Urinary bladder (tissue), 4 donors: ENCODE data around the gene TAS2R41. TPM values are rescaled to one million over a fixed set of nuclear protein-coding genes. Genes with fewer than 3 reads are reported as not detected.
"Not testable (repeated sequence)": the region's sequence is repeated elsewhere in the genome, so short reads cannot be mapped to it uniquely, and the experiment has no call there.

Source experiments
- DNase-seq: peaks from one replicate; pipeline ENCODE4 v3.0.0-alpha.2; 2015; ENCODE audit errors: extremely low spot score
- H3K27ac ChIP-seq: one replicate; pipeline ENCODE4 v1.5.1; 2013; ENCODE audit warnings: low read depth, mild to moderate bottlenecking, moderate library complexity
- H3K36me3 ChIP-seq: one replicate; pipeline ENCODE4 v1.6.1; 2013; ENCODE audit warnings: mild to moderate bottlenecking, moderate library complexity; ENCODE audit not compliant: insufficient read depth
- H3K4me1 ChIP-seq: one replicate; pipeline ENCODE4 v1.6.1; 2013; ENCODE audit warnings: mild to moderate bottlenecking, moderate library complexity; ENCODE audit not compliant: insufficient read depth
- H3K4me3 ChIP-seq: one replicate; pipeline ENCODE4 v1.5.1; 2013; ENCODE audit warnings: low read depth, low read length
- WGBS: extraction: QIAGEN DNeasy Blood & Tissue Kit; methylation state at CpG from one replicate; pipeline ENCODE4 v1.1.7; 2013; 5-methylcytosine and 5-hydroxymethylcytosine counted together
- polyA plus RNA-seq: library from polyadenylated mRNA; stranded (reverse); fragments of 200-250 nt; gene quantifications from one replicate; pipeline ENCODE4 v1.2.3, GENCODE V29; 2013
- total RNA-seq: library from RNA; depleted of rRNA; stranded (reverse); fragments of >200 nt; gene quantifications from one replicate; pipeline ENCODE4 v1.2.3, GENCODE V29; 2014
- donor health status: healthy with polysubstance abuse.
- donor health status: healthy.

The TAS2R41 gene
- total and polyA plus RNA-seq, 2 donors: not detected

GRCh38 chr7:143507534-143508055 lies 29.9 kb downstream of the TAS2R41 start:
- Histone ChIP-seq H3K36me3 (no peaks in the 10 kb centered on the region), H3K4me3 (no peak overlapping the region), H3K4me1 (no peaks in the 10 kb centered on the region), H3K27ac (no peak overlapping the region)
- 83% methylated on average over 5 of the region's 5 CpGs for WGBS
- no peak for DNase-seq

- Histone ChIP-seq H3K4me3 (no peak overlapping the region), H3K27ac (no peak overlapping the region), H3K4me1 (no peaks in the 10 kb centered on the region), H3K36me3 (no peaks in the 10 kb centered on the region)
- WGBS: 70% methylated on average over 65 of the region's 65 CpGs
- DNase-seq: no peak
These were observed 33.4 kb downstream of the TAS2R41 start for GRCh38 chr7:143510854-143511592.

- 87% methylated on average over 23 of the region's 23 CpGs for WGBS
- Histone ChIP-seq H3K4me3 (no peak overlapping the region), H3K4me1 (no peaks in the 10 kb centered on the region), H3K27ac (no peak overlapping the region), H3K36me3 (no peaks in the 10 kb centered on the region)
- no peak for DNase-seq
These were observed 33.9 kb downstream of the TAS2R41 start for GRCh38 chr7:143511593-143512047.

GRCh38 chr7:143512488-143513340 lies 35.0 kb downstream of the TAS2R41 start:
- Histone ChIP-seq H3K27ac (no peak overlapping the region), H3K36me3 (no peaks in the 10 kb centered on the region), H3K4me3 (no peak overlapping the region), H3K4me1 (no peaks in the 10 kb centered on the region)
- 75% methylated on average over 8 of the region's 8 CpGs for WGBS
- no peak for DNase-seq

GRCh38 chr7:143514487-143514886 lies 36.8 kb downstream of the TAS2R41 start:
- Histone ChIP-seq H3K36me3 (no peaks in the 10 kb centered on the region), H3K4me1 (no peaks in the 10 kb centered on the region), H3K27ac (no peak overlapping the region), H3K4me3 (no peak overlapping the region)
- 63% methylated on average over 2 of the region's 2 CpGs for WGBS
- DNase-seq: no peak

- H3K36me3 ChIP-seq: no peaks in the 10 kb centered on the region
- no peak overlapping the region for H3K27ac ChIP-seq
- no peaks in the 10 kb centered on the region for H3K4me1 ChIP-seq
- H3K4me3 ChIP-seq: no peak overlapping the region
- no peak for DNase-seq
- WGBS: 41% methylated on average over 3 of the region's 3 CpGs
These were observed 37.5 kb downstream of the TAS2R41 start for GRCh38 chr7:143514995-143515735.

GRCh38 chr7:143516981-143517380 lies 39.3 kb downstream of the TAS2R41 start:
- Histone ChIP-seq H3K4me1 (no peaks in the 10 kb centered on the region), H3K4me3 (no peak overlapping the region)
- 64% methylated on average over 2 of the region's 2 CpGs for whole genome bisulfite sequencing

GRCh38 chr7:143518521-143518920 lies 40.8 kb downstream of the TAS2R41 start:
- no peaks in the 10 kb centered on the region for H3K4me1 ChIP-seq
- 52% methylated on average over 4 of the region's 4 CpGs for WGBS
- no peak for DNase-seq

More at GRCh38 chr7:143516981-143517380, 39.3 kb downstream of the TAS2R41 start:
- no peak for DNase-seq
- no peak overlapping the region for H3K27ac ChIP-seq
- no peaks in the 10 kb centered on the region for H3K36me3 ChIP-seq

GRCh38 chr7:143518941-143519340 lies 41.3 kb downstream of the TAS2R41 start:
- no peak for DNase-seq
- WGBS: 94% methylated on average over 11 of the region's 11 CpGs
- Histone ChIP-seq H3K36me3 (no peaks in the 10 kb centered on the region), H3K4me3 (no peak overlapping the region), H3K4me1 (no peaks in the 10 kb centered on the region), H3K27ac (no peak overlapping the region)

More at GRCh38 chr7:143518521-143518920, 40.8 kb downstream of the TAS2R41 start:
- H3K27ac ChIP-seq: no peak overlapping the region
- no peak overlapping the region for H3K4me3 ChIP-seq
- no peaks in the 10 kb centered on the region for H3K36me3 ChIP-seq

GRCh38 chr7:143519411-143520131 lies 41.9 kb downstream of the TAS2R41 start:
- H3K27ac ChIP-seq: no peak overlapping the region
- no peak for DNase-seq
- WGBS: 72% methylated on average over 7 of the region's 7 CpGs

GRCh38 chr7:143522309-143522916 lies 44.7 kb downstream of the TAS2R41 start:
- WGBS: no CpG with 5 or more reads among the region's 9 CpGs
- not testable (repeated sequence) for H3K36me3 ChIP-seq, H3K4me1 ChIP-seq, H3K4me3 ChIP-seq, H3K27ac ChIP-seq, DNase-seq

More at GRCh38 chr7:143519411-143520131, 41.9 kb downstream of the TAS2R41 start:
- H3K4me3 ChIP-seq: no peak overlapping the region
- H3K4me1 ChIP-seq: no peaks in the 10 kb centered on the region
- H3K36me3 ChIP-seq: no peaks in the 10 kb centered on the region
